KMS-11 (cell line): ENCODE results near the gene TIPARP.

Experiments used
- H2AFZ ChIP-seq: fragments of 200-600 bp; sonication (generic); 2 replicates; pipeline ENCODE4 v1.6.1; 2016; ENCODE audit warnings: antibody characterized with exemption, mixed run types, low read depth
- H3K27ac ChIP-seq: fragments of 200-600 bp; sonication (generic); 2 replicates; pipeline ENCODE4 v1.6.1; 2016; ENCODE audit warnings: mild to moderate bottlenecking, mixed run types
- H3K27me3 ChIP-seq: fragments of 200-600 bp; sonication (generic); 2 replicates; pipeline ENCODE4 v1.6.1; 2017; ENCODE audit warnings: mild to moderate bottlenecking, low read depth, mixed run types, moderate library complexity; ENCODE audit not compliant: insufficient read depth
- H3K36me3 ChIP-seq: fragments of 200-600 bp; sonication (generic); 2 replicates; pipeline ENCODE4 v1.6.1; 2017; ENCODE audit warnings: mild to moderate bottlenecking, mixed run types; ENCODE audit not compliant: insufficient read depth
- H3K4me1 ChIP-seq: fragments of 200-600 bp; sonication (generic); 2 replicates; pipeline ENCODE4 v1.6.1; 2016; ENCODE audit warnings: mild to moderate bottlenecking, low read depth, mixed run types; ENCODE audit not compliant: poor library complexity, severe bottlenecking
- H3K4me2 ChIP-seq: fragments of 200-600 bp; sonication (generic); 2 replicates; pipeline ENCODE4 v1.7.0; 2016; ENCODE audit warnings: mild to moderate bottlenecking, mixed run types
- H3K4me3 ChIP-seq: fragments of 200-600 bp; sonication (generic); IDR thresholded peaks from 2 replicates; pipeline ENCODE4 v1.6.1; 2017; ENCODE audit warnings: low read depth, low read length, mixed read lengths; ENCODE audit not compliant: insufficient read depth
- H3K79me2 ChIP-seq: fragments of 200-600 bp; sonication (generic); 2 replicates; pipeline ENCODE4 v1.6.1; 2016; ENCODE audit warnings: low read depth, mixed run types; ENCODE audit not compliant: insufficient read depth
- H3K9ac ChIP-seq: fragments of 200-600 bp; sonication (generic); 2 replicates; pipeline ENCODE4 v1.6.1; 2016; ENCODE audit warnings: mild to moderate bottlenecking, mixed run types
- H4K20me1 ChIP-seq: fragments of 200-600 bp; sonication (generic); 2 replicates; pipeline ENCODE4 v1.6.1; 2016; ENCODE audit warnings: mild to moderate bottlenecking, mixed run types; ENCODE audit not compliant: insufficient read depth
- TF ChIP-seq, protein P1 (sequence below): fragments of 200-600 bp; sonication (generic); conservative IDR thresholded peaks from 2 replicates; pipeline ENCODE4 v1.6.1; 2017; ENCODE audit warnings: low read depth, mild to moderate bottlenecking, antibody characterized with exemption, low read length, moderate library complexity, mixed read lengths

Gene TIPARP

DNA sequence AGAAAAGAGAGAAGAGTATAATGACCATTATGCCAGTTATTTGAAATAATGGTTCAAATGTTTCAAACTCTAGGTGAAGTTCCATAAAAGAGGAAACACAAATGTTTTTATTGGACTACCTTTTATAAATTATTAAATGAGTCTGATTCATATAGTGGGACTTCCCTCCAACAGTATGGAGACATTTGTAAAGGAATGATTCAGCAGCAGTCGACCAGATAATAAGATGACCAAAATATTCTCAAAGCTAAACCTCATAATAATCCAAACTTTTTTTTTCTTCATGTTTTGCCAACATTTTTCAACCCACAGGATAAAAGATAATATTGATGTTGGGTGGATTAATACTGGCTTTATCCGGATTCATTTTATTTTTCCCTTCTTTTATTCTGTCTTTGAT is 18.8 kb downstream of the TIPARP start:
- H3K4me2 ChIP-seq: no peak overlapping the region

DNA sequence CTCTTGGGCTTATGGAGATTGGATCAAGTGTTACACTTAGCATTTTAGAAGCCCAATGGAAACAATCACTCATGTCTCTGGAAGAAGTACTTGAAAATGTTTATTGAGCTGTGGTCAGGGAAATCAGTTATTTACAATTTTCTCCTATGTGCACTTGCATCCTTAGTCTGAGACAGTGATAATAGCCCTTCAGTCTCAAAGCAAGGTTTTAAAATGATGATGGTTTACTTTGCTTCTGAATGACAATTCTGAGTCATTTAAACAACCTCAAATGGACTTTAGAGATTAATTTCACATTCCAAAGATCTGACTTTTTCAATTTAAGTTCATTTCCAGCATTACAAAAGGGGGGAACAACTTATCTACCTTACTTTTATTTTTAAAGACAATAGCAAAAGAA is 20.1 kb downstream of the TIPARP start:
- Histone ChIP-seq H2AFZ (no peak overlapping the region), H3K4me2 (no peak overlapping the region), H3K4me1 (peaks cover 81% of the 10 kb centered on the region), H3K79me2 (peaks cover 95% of the 10 kb centered on the region), H4K20me1 (peaks cover 46% of the 10 kb centered on the region), H3K27ac (no peak overlapping the region), H3K4me3 (no peak overlapping the region), H3K36me3 (peaks cover 9% of the 10 kb centered on the region; the same call in 1 of the 2 replicates), H3K9ac (no peak overlapping the region), H3K27me3 (no peaks in the 10 kb centered on the region)
- TF ChIP-seq, protein P1, sequence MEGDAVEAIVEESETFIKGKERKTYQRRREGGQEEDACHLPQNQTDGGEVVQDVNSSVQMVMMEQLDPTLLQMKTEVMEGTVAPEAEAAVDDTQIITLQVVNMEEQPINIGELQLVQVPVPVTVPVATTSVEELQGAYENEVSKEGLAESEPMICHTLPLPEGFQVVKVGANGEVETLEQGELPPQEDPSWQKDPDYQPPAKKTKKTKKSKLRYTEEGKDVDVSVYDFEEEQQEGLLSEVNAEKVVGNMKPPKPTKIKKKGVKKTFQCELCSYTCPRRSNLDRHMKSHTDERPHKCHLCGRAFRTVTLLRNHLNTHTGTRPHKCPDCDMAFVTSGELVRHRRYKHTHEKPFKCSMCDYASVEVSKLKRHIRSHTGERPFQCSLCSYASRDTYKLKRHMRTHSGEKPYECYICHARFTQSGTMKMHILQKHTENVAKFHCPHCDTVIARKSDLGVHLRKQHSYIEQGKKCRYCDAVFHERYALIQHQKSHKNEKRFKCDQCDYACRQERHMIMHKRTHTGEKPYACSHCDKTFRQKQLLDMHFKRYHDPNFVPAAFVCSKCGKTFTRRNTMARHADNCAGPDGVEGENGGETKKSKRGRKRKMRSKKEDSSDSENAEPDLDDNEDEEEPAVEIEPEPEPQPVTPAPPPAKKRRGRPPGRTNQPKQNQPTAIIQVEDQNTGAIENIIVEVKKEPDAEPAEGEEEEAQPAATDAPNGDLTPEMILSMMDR: no peak

More for the DNA sequence above, 18.8 kb downstream of the TIPARP start:
- H3K4me1 ChIP-seq: peaks cover 86% of the 10 kb centered on the region
- H4K20me1 ChIP-seq: peaks cover 57% of the 10 kb centered on the region
- peaks cover 95% of the 10 kb centered on the region for H3K79me2 ChIP-seq
- no peak overlapping the region for H3K27ac ChIP-seq
- no peak overlapping the region for H2AFZ ChIP-seq
- H3K9ac ChIP-seq: no peak overlapping the region
- TF ChIP-seq, protein P1: no peak
- peaks cover 14% of the 10 kb centered on the region; the same call in 1 of the 2 replicates for H3K36me3 ChIP-seq
- H3K4me3 ChIP-seq: no peak overlapping the region
- no peaks in the 10 kb centered on the region for H3K27me3 ChIP-seq

DNA sequence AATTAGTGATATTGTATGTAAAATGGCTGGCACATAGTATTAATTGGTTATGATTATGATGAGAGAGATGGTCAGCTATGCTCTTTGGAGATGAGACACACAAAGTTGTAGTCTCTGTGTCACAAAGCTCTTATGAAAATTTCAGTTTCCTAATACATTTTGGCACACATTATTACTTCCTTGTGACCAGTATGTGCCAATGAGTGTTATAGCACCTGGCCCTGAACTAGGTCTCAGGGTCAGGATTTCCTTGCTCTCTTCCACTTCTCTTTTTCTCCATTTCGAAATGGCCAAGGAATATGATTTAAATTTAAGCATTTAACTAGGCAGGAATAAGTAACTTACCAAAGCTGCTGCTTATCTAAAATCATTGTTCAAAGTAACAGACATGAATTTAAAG is 28.0 kb downstream of the TIPARP start:
- Histone ChIP-seq H4K20me1 (peaks cover 18% of the 10 kb centered on the region), H2AFZ (no peak overlapping the region), H3K27ac (no peak overlapping the region), H3K4me3 (no peak overlapping the region), H3K4me2 (no peak overlapping the region), H3K9ac (no peak overlapping the region), H3K79me2 (peaks cover 54% of the 10 kb centered on the region), H3K4me1 (peaks cover 74% of the 10 kb centered on the region), H3K36me3 (peaks cover 22% of the 10 kb centered on the region; the same call in 1 of the 2 replicates), H3K27me3 (no peaks in the 10 kb centered on the region)
- TF ChIP-seq, protein P1: no peak

DNA sequence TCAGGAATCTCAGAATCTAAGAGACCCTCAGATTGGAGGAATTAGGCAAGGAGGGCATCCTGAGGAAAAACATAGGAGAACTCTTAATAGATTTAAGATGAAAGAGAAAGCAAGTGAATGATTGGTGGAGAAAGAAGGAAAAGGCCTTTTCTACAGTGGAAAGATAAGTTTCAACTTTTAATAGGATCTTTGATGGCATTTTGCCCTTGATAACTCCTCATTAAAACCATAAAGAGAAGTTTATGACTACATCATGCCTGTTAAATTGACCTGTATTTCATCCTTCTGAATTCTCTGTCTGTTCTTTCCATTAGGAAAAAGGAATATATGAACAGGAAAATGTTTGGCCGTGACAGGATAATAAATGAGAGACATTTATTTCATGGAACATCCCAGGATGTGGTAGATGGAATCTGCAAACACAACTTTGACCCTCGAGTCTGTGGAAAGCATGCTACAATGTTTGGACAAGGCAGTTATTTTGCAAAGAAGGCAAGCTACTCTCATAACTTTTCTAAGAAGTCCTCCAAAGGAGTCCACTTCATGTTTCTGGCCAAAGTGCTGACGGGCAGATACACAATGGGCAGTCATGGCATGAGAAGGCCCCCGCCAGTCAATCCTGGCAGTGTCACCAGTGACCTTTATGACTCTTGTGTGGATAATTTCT is 30.1 kb downstream of the TIPARP start:
- TF ChIP-seq, protein P1: no peak
- Histone ChIP-seq H3K27me3 (no peaks in the 10 kb centered on the region), H3K79me2 (peaks cover 33% of the 10 kb centered on the region), H4K20me1 (peaks cover 12% of the 10 kb centered on the region; the same call in 1 of the 2 replicates), H2AFZ (no peak overlapping the region), H3K27ac (no peak overlapping the region), H3K9ac (no peak overlapping the region), H3K4me2 (no peak overlapping the region), H3K4me1 (peaks cover 61% of the 10 kb centered on the region), H3K4me3 (no peak overlapping the region), H3K36me3 (peaks cover 29% of the 10 kb centered on the region; the same call in 1 of the 2 replicates)
